ENCODE measurements around the gene XXYLT1.

The XXYLT1 gene

DNA sequence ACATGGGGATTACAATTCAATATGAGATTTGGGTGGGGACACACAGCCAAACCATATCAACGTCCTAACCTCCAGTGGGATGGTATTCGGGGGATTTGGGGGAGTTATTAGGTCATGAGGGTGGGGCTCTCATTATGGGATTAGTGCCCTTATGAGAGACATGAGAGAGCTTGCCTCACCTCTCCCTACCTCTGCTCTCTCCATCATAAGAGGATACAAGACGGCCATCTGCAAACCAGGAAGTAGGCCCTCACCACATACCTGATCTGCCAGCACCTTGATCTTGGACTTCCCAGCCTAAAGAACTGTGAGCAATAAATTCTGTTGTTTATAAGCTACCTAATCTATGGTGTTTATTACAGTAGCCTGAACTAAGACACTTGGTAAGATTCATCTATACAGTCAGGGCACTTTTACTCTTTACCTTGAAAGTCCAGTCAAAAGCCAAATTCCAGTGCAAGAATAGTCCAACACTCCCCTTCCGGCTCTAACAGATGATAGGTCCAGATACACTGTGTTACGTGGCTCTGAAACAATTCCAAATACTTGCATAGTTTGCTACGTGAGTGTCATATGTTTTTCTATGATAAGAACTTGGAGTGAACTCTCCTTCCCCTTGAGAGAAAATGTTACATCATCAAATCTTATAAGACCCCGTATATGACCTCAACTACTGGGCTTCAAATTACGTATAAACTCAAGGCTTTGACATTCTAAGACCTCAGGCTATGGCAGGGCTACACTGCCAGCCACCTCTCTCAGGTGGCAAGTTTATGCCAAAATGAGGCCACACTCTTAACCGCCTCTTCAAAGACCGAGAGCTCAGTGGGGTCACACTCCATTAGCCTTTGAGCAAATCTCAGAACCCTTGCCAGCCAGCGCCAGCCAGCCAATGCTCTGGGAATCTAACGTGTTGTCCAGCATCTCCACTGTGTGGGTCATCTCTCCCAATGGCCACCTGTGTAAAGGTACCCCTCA is 129.9 kb downstream of the XXYLT1 start:
- Histone ChIP-seq H3K27ac (no peak overlapping the region), H3K9me3 (no peaks in the 10 kb centered on the region), H3K4me3 (no peak overlapping the region), H3K36me3 (no peaks in the 10 kb centered on the region), H3K4me1 (no peaks in the 10 kb centered on the region), H3K27me3 (no peaks in the 10 kb centered on the region)
- no peak for DNase-seq
- intact Hi-C loops (cut with DNase I; ENCODE audit: low total_unique reads): no loop called here
- TF ChIP-seq, protein P1, sequence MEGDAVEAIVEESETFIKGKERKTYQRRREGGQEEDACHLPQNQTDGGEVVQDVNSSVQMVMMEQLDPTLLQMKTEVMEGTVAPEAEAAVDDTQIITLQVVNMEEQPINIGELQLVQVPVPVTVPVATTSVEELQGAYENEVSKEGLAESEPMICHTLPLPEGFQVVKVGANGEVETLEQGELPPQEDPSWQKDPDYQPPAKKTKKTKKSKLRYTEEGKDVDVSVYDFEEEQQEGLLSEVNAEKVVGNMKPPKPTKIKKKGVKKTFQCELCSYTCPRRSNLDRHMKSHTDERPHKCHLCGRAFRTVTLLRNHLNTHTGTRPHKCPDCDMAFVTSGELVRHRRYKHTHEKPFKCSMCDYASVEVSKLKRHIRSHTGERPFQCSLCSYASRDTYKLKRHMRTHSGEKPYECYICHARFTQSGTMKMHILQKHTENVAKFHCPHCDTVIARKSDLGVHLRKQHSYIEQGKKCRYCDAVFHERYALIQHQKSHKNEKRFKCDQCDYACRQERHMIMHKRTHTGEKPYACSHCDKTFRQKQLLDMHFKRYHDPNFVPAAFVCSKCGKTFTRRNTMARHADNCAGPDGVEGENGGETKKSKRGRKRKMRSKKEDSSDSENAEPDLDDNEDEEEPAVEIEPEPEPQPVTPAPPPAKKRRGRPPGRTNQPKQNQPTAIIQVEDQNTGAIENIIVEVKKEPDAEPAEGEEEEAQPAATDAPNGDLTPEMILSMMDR (IDR thresholded peaks at IDR 0.05): no peak

DNA sequence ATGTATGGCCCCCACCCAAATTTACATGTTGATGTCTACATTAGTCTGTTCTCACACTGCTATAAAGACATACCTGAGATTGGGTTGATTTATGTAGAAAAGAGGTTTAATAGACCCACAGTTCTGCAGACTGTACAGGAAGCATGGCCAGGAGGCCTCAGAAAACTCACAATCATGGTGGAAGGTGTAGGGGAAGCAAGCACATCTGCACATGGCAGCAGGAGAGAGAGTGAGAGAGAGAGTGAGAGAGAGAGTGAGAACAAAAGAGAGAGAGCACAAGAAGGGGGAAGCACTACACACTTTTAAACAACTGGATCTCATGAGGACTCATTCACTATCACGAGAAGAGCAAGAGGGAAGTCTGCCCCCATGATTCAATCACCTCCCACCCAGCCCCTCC is 130.5 kb downstream of the XXYLT1 start:
- Histone ChIP-seq H3K27me3 (no peaks in the 10 kb centered on the region), H3K27ac (no peak overlapping the region), H3K4me1 (no peaks in the 10 kb centered on the region), H3K36me3 (no peaks in the 10 kb centered on the region), H3K9me3 (no peaks in the 10 kb centered on the region), H3K4me3 (no peak overlapping the region)
- no peak for DNase-seq
- TF ChIP-seq, protein P1 (IDR thresholded peaks at IDR 0.05): no peak
- intact Hi-C loops (cut with DNase I; ENCODE audit: low total_unique reads): no loop called here

DNA sequence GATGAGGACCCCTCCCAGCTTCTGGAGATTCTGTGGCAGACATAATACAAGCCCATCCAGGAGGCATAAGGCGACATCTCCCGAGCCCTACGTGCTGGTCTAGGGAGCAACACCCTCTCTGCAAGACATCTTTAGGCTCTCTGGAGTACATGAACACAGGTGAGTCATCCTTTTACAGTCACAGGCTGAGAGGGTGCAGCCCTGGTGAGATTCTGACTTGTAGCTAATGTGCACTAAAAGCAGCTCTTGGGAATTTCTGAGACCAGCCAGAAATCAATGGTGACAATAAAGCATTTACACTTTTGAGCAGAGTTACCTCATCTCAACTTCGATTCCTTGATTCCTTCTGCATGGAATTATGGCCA is 131.1 kb downstream of the XXYLT1 start:
- TF ChIP-seq, protein P1 (IDR thresholded peaks at IDR 0.05): no peak
- no peaks in the 10 kb centered on the region for H3K27me3 ChIP-seq
- DNase-seq: no peak
- H3K9me3 ChIP-seq: no peaks in the 10 kb centered on the region
- H3K4me3 ChIP-seq: no peak overlapping the region
- intact Hi-C loops (cut with DNase I; ENCODE audit: low total_unique reads): no loop called here
- no peak overlapping the region for H3K27ac ChIP-seq
- no peaks in the 10 kb centered on the region for H3K4me1 ChIP-seq
- no peaks in the 10 kb centered on the region for H3K36me3 ChIP-seq

DNA sequence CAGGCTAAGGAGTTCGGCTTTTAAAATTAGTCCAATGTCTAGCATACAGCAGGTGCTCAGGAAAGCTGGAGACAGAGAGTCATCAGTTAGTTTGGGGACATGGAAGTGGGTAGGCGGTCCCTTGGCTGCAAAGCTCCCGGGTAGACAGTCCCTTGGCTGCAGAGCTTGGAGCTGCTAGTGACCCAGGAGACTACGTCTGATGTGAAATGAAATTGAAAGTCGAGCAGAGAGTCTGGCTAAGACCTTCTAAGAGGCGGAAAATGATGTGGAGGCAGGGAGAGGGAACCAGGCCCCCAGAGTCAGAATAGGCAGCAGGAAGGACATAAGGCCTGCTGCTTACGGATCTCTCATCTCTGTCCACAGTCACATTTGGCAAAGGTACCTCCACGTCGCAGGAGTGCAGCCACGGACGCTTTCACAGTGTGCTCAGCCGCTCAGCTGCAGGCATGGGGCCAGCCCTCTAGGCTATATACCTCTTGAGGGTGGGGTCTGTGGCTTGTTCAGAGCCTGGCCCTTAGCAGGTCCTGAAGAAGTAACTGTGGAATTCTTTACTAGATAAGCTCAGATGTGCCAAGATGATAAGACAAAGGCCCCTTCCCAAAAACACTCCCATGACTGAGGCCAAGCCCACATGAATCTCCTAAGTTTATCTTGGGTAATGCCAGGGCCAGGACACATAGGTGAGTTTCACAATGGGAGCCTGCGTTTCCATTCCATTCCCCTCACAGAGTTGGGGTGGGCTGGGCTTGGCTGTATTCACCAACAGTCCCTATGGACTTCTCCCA is 131.7 kb downstream of the XXYLT1 start:
- intact Hi-C loops (cut with DNase I; ENCODE audit: low total_unique reads): no loop called here
- no peaks in the 10 kb centered on the region for H3K27me3 ChIP-seq
- H3K4me1 ChIP-seq: no peaks in the 10 kb centered on the region
- no peak overlapping the region for H3K4me3 ChIP-seq
- H3K36me3 ChIP-seq: no peaks in the 10 kb centered on the region
- no peaks in the 10 kb centered on the region for H3K9me3 ChIP-seq
- TF ChIP-seq, protein P1 (IDR thresholded peaks at IDR 0.05): no peak
- no peak overlapping the region for H3K27ac ChIP-seq
- DNase-seq: no peak

DNA sequence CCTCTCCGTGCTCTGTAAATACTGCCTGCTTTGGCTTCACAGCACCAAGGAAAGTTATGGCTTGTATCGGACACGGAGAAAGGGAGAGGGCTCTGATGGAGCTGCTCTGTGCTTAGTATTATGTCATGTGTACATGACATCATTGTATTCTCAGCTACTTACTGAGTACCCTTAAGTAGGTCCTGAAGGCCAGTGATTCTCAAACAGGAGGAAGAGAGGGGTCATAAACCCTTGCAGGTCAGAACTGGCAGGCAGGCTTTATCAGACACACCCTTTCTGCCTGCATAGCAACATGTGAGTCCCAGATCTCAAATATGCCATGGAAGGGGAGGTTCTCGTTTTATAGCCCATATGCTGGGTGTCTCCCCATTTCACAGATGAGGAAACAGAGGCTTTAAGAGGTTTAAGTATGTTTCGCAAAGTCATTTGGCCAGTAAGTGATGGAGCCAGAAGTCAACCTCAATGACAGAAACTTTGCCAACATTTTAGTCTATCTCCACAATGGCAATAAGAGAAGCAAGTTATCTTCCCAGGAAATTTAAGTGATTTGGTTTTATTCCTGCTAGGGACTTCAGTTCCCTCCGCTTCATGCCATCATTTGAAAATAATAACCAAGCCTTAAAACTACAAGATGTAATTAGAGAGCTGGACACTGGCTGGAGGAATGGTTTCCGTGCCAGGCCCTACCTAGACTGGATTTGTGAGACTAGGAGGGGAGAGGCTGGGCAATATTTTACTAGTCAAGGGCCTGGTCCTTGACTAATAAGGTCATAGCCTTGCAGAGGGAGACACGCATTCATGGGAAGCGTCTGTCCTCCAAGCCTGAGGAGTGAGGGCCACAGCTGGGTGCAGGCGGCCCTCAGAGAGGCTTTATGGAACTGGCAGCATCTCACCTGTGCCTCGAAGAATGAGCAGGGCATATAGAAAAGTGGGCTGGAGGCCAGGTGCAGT is 133.0 kb downstream of the XXYLT1 start:
- Histone ChIP-seq H3K36me3 (no peaks in the 10 kb centered on the region), H3K4me3 (no peak overlapping the region), H3K27me3 (no peaks in the 10 kb centered on the region), H3K9me3 (no peaks in the 10 kb centered on the region), H3K27ac (no peak overlapping the region), H3K4me1 (no peaks in the 10 kb centered on the region)
- intact Hi-C loops (cut with DNase I; ENCODE audit: low total_unique reads): no loop called here
- DNase-seq: no peak
- TF ChIP-seq, protein P1 (IDR thresholded peaks at IDR 0.05): no peak

Measured in tibial artery (tissue), 4 donors.